GM12875 (cell line): ENCODE measurements around the gene OR5AU1.

ENCODE experiments used
- H3K4me3 ChIP-seq: one replicate; pipeline ENCODE4 v1.5.1; 2011; ENCODE audit warnings: low read depth, low read length, control low read depth
- CTCF ChIP-seq: IDR thresholded peaks from 2 replicates; pipeline ENCODE4 v1.5.1; 2011; ENCODE audit warnings: low read depth, mild to moderate bottlenecking, control low read depth, inconsistent platforms, low read length, moderate library complexity, borderline replicate concordance; ENCODE audit not compliant: insufficient read depth

OR5AU1 gene

GRCh38 chr14:21155963-21156362, at the start of gene OR5AU1:
Gene OR5AU1, minus strand, starts transcription at chr14:21156063. Its CDS starts 191 bp downstream, at chr14:21155872.
- H3K4me3 ChIP-seq = no peak within 1 kb of the TSS
- TF ChIP-seq CTCF = no peak

GRCh38 chr14:21205026-21205677, 49.3 kb upstream of the OR5AU1 start:
- TF ChIP-seq CTCF = no peak

GRCh38 chr14:21204167-21205025, 48.5 kb upstream of the OR5AU1 start:
- no peak for TF ChIP-seq CTCF
- no peak overlapping the region for H3K4me3 ChIP-seq

More at GRCh38 chr14:21205026-21205677, 49.3 kb upstream of the OR5AU1 start:
- no peak overlapping the region for H3K4me3 ChIP-seq

GRCh38 chr14:21203470-21204166, 47.8 kb upstream of the OR5AU1 start:
- no peak for TF ChIP-seq CTCF
- H3K4me3 ChIP-seq = no peak overlapping the region

- TF ChIP-seq CTCF = no peak
- no peak overlapping the region for H3K4me3 ChIP-seq
Observed at GRCh38 chr14:21202463-21203358, 46.8 kb upstream of the OR5AU1 start.

- no peak for TF ChIP-seq CTCF
- H3K4me3 ChIP-seq = no peak overlapping the region
Observed at GRCh38 chr14:21201732-21202462, 46.0 kb upstream of the OR5AU1 start.
